Endothelial cell of umbilical vein (primary cell): Measurements from ENCODE around the gene NRXN3. TPM values are rescaled to one million over a fixed set of nuclear protein-coding genes. Genes with fewer than 3 reads are reported as not detected.

Experiments
- BruUV-seq: library from RNA; stranded (reverse); fragments of 400-500 nt; replicated peaks from 2 replicates; lab custom pipeline; 2021; lab: Mats Ljungman, UMichigan
- CTCF ChIA-PET: fragments of 300-600, 350-600 bp; sonication (Branson Sonifier 250); formaldehyde crosslinking; loops from one replicate; lab custom pipeline; 2021; ENCODE audit warnings: antibody characterized with exemption, inconsistent platforms; lab: Charles Lee
- POLR2A ChIA-PET: fragments of 300-600, 350-600 bp; sonication (Branson Sonifier 250); formaldehyde crosslinking; loops from one replicate; lab custom pipeline; 2021; ENCODE audit warnings: antibody characterized with exemption, inconsistent platforms; lab: Charles Lee
- DNase-seq: peaks from one replicate; pipeline ENCODE4 v3.0.0-alpha.2; 2011; ENCODE audit warnings: low read depth, low spot score
- FAIRE-seq: peaks from 2 replicates; lab custom pipeline; 2011; peaks lifted over from hg19 to GRCh38; lab: Jason Lieb, UNC
- H2AFZ ChIP-seq: 2 replicates; pipeline ENCODE4 v1.6.0; 2012; ENCODE audit warnings: low read depth, low read length, control low read depth, inconsistent platforms
- H3K27ac ChIP-seq: 2 replicates; pipeline ENCODE4 v1.5.1; 2011; ENCODE audit warnings: low read depth, mild to moderate bottlenecking, control low read depth, low read length, moderate library complexity; ENCODE audit not compliant: insufficient read depth
- H3K27me3 ChIP-seq, 2 experiments: 2 replicates each; pipeline versions ENCODE4 v1.6.0 to v1.6.1; 2011; ENCODE audit warnings: low read length in 2 of 2, mixed read lengths in 1 of 2; ENCODE audit not compliant: control insufficient read depth in 2 of 2, insufficient read depth in 2 of 2
- H3K36me3 ChIP-seq, 2 experiments: 2 replicates in 1 of 2; 3 replicates in 1 of 2; pipeline ENCODE4 v1.5.1; 2011; ENCODE audit warnings: low read length in 2 of 2, mild to moderate bottlenecking in 1 of 2, moderate library complexity in 1 of 2; ENCODE audit not compliant: control insufficient read depth in 2 of 2, insufficient read depth in 2 of 2; ENCODE audit errors: extremely low read depth in 1 of 2
- H3K4me1 ChIP-seq: 3 replicates; pipeline ENCODE4 v1.5.1; 2011; ENCODE audit warnings: mild to moderate bottlenecking, low read length; ENCODE audit not compliant: control insufficient read depth, insufficient read depth; ENCODE audit errors: extremely low read depth
- H3K4me2 ChIP-seq: 2 replicates; pipeline ENCODE4 v1.6.1; 2011; ENCODE audit warnings: low read length, control low read depth, mixed read lengths; ENCODE audit not compliant: insufficient read depth
- H3K4me3 ChIP-seq, 3 experiments: fragments of 200-600 bp in 1 of 3; sonication (generic), shearing (Covaris generic) in 1 of 3; replicated peaks in 1 of 3; 2 replicates each; pipeline ENCODE4 v1.5.1; 2011 to 2016; ENCODE audit warnings: control low read depth in 3 of 3, low read length in 3 of 3, mild to moderate bottlenecking in 2 of 3, inconsistent platforms in 1 of 3, low read depth in 1 of 3, moderate library complexity in 1 of 3; ENCODE audit not compliant: insufficient read depth in 1 of 3
- H3K79me2 ChIP-seq: 2 replicates; pipeline ENCODE4 v1.6.0; 2012; ENCODE audit warnings: low read length, inconsistent platforms; ENCODE audit not compliant: control insufficient read depth, insufficient read depth
- H3K9ac ChIP-seq: replicated peaks from 2 replicates; pipeline ENCODE3; 2011; ENCODE audit warnings: low read length, control low read depth; ENCODE audit not compliant: insufficient read depth; ENCODE audit errors: extremely low read depth
- H3K9me1 ChIP-seq: replicated peaks from 3 replicates; pipeline ENCODE4 v1.6.0; 2011; ENCODE audit warnings: mild to moderate bottlenecking, low read length; ENCODE audit not compliant: control insufficient read depth, insufficient read depth; ENCODE audit errors: extremely low read depth
- H3K9me3 ChIP-seq: replicated peaks from 2 replicates; pipeline ENCODE4 v1.5.1; 2012; ENCODE audit warnings: low read length, inconsistent platforms; ENCODE audit not compliant: control insufficient read depth, insufficient read depth
- H4K20me1 ChIP-seq: replicated peaks from 2 replicates; pipeline ENCODE3; 2011; ENCODE audit warnings: mild to moderate bottlenecking, low read length; ENCODE audit not compliant: control insufficient read depth, insufficient read depth; ENCODE audit errors: extremely low read depth
- EZH2 ChIP-seq: IDR thresholded peaks from 2 replicates; pipeline ENCODE4 v1.6.1; 2012; ENCODE audit warnings: borderline replicate concordance, low read depth, mild to moderate bottlenecking, moderate library complexity, low read length, inconsistent platforms; ENCODE audit not compliant: severe bottlenecking
- FOS ChIP-seq: IDR thresholded peaks from 2 replicates; pipeline ENCODE4 v1.6.1; 2011; ENCODE audit warnings: mild to moderate bottlenecking, low read length, moderate library complexity, borderline replicate concordance; ENCODE audit not compliant: insufficient read depth
- GATA2 ChIP-seq: IDR thresholded peaks from 2 replicates; pipeline ENCODE4 v1.7.0; 2011; ENCODE audit warnings: low read depth, mild to moderate bottlenecking, moderate library complexity, mixed read lengths, low read length; ENCODE audit not compliant: insufficient read length, insufficient read depth
- JUN ChIP-seq: IDR thresholded peaks from 2 replicates; pipeline ENCODE4 v1.6.1; 2011; ENCODE audit warnings: borderline replicate concordance, low read depth; ENCODE audit not compliant: insufficient read length, insufficient read depth
- MYC ChIP-seq: IDR thresholded peaks from one replicate; pipeline ENCODE4 v1.6.1; 2011; ENCODE audit warnings: mild to moderate bottlenecking, low read depth, low read length
- POLR2A ChIP-seq: IDR thresholded peaks from 2 replicates; pipeline ENCODE4 v1.6.1; 2012; ENCODE audit warnings: low read depth, mild to moderate bottlenecking, control low read depth, low read length
- POLR2AphosphoS5 ChIP-seq: IDR thresholded peaks from 2 replicates; pipeline ENCODE4 v1.6.1; 2012; ENCODE audit warnings: low read depth, mild to moderate bottlenecking, control low read depth, low read length, moderate library complexity; ENCODE audit not compliant: insufficient read depth
- dilution Hi-C: fragments of 300-500 bp; cut with MboI; formaldehyde crosslinking; loops from one replicate; pipeline ENCODE4 v1.15.0; 2019; ENCODE audit warnings: low sequenced_read_pairs; ENCODE audit not compliant: extremely low pct_ligation_motif_present
- intact Hi-C: fragments of 100-400 bp; cut with micrococcal nuclease; formaldehyde crosslinking; loops from one replicate; pipeline ENCODE4 v1.10.0; 2022
- polyA plus RNA-seq, 4 experiments: library from polyadenylated mRNA; depleted of rRNA in 3 of 4; stranded (reverse) in 3 of 4; unstranded in 1 of 4; fragments of >200 nt; gene quantifications; 2 replicates each; pipeline versions ENCODE4 v1.2.1 to v1.2.3, GENCODE V29; 2011 to 2012; ENCODE audit warnings: missing spikeins in 1 of 4
- total RNA-seq: library from RNA; stranded (reverse); gene quantifications from 2 replicates; pipeline ENCODE4 v1.2.3, GENCODE V29; 2021
- TF ChIP-seq, protein P1 (sequence below): IDR thresholded peaks from 2 replicates; pipeline ENCODE4 v1.6.1; 2011; ENCODE audit not compliant: insufficient read depth, insufficient read length

The NRXN3 gene
- total and polyA plus RNA-seq, 2 donors (not counting 3 experiments of a cell fraction or from before 2014, with no cell fraction given), result 0.72 to 4.2 TPM

GRCh38 chr14:79580414-79580813, 1410.2 kb downstream of the NRXN3 start:
- H4K20me1 ChIP-seq, result no peaks in the 10 kb centered on the region
- FAIRE-seq (no peak), DNase-seq (no peak)
- no peak overlapping the region for H3K4me2 ChIP-seq
- BruUV-seq, result no TSS peak
- no peaks in the 10 kb centered on the region for H3K4me1 ChIP-seq
- H2AFZ ChIP-seq, result no peak overlapping the region
- H3K27me3 ChIP-seq, result no peaks in the 10 kb centered on the region
- POLR2A ChIA-PET, result no interaction called here
- no peak for TF ChIP-seq FOS
- TF ChIP-seq POLR2A, result no peak
- TF ChIP-seq GATA2, result no peak
- TF ChIP-seq POLR2AphosphoS5, result no peak
- no peak for TF ChIP-seq MYC
- TF ChIP-seq, protein P1, sequence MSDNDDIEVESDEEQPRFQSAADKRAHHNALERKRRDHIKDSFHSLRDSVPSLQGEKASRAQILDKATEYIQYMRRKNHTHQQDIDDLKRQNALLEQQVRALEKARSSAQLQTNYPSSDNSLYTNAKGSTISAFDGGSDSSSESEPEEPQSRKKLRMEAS, result no peak
- no peak for TF ChIP-seq EZH2
- intact Hi-C loops, result no loop called here
- no peak overlapping the region for H3K27ac ChIP-seq
- H3K9ac ChIP-seq, result no peak overlapping the region
- H3K9me1 ChIP-seq, result no peaks in the 10 kb centered on the region
- dilution Hi-C loops, result no loop called here
- no peaks in the 10 kb centered on the region for H3K36me3 ChIP-seq
- CTCF ChIA-PET, result no interaction called here
- H3K4me3 ChIP-seq, result no peak overlapping the region
- H3K79me2 ChIP-seq, result no peaks in the 10 kb centered on the region
- H3K9me3 ChIP-seq, result no peaks in the 10 kb centered on the region

DNA sequence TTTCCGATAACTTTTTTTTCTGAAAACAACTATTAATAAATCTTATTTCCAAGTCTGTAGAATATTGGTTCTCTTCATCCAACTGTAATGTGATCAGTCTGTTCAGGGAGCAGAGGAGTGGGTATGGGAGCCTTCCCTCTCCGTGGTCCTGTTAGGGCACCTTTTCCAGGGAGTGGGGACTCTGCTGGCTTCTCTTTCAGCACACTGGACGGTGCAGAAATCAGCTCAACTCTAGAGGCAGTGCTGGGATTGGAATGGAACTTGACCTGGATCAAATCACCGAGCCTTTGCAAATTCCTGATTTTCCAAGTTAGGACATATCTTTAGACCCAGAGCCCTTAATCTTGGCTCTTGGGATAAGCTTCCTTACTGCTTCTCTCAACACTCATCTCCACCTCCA, 1410.7 kb downstream of the NRXN3 start:
- CTCF ChIA-PET, result interaction anchor here (1.4 kb wide), 2 partner anchors 10 to 23 kb away, joined by 3 read pairs; no protein-coding TSS in a partner anchor
- FAIRE-seq, result no peak

More for the DNA sequence above, 1410.7 kb downstream of the NRXN3 start:
- no peaks in the 10 kb centered on the region for H3K36me3 ChIP-seq
- no peaks in the 10 kb centered on the region for H3K9me1 ChIP-seq
- POLR2A ChIA-PET, result no interaction called here
- H4K20me1 ChIP-seq, result no peaks in the 10 kb centered on the region
- DNase-seq, result no peak
- no peaks in the 10 kb centered on the region for H3K79me2 ChIP-seq
- H3K9me3 ChIP-seq, result no peaks in the 10 kb centered on the region
- no peaks in the 10 kb centered on the region for H3K27me3 ChIP-seq
- dilution Hi-C loops, result no loop called here
- H3K9ac ChIP-seq, result no peak overlapping the region
- H3K27ac ChIP-seq, result no peak overlapping the region
- TF ChIP-seq GATA2 (no peak), EZH2 (no peak), POLR2AphosphoS5 (no peak), JUN (no peak), MYC (no peak), FOS (no peak), POLR2A (no peak)
- TF ChIP-seq, protein P1, result no peak
- H2AFZ ChIP-seq, result no peak overlapping the region
- intact Hi-C loops, result no loop called here
- no peaks in the 10 kb centered on the region for H3K4me1 ChIP-seq
- no TSS peak for BruUV-seq
- no peak overlapping the region for H3K4me3 ChIP-seq
- H3K4me2 ChIP-seq, result no peak overlapping the region
